Fibroblast of lung (primary cell): Measurements from ENCODE around the gene MIEF1.

Source experiments
- EZH2 ChIP-seq: IDR thresholded peaks from 2 replicates; pipeline ENCODE4 v1.5.1; 2012; ENCODE audit warnings: low read length, control low read depth, mild to moderate bottlenecking; ENCODE audit errors: missing control alignments
- TF ChIP-seq, protein P1 (sequence below), 2 donors: IDR thresholded peaks in 1 of 2; conservative IDR thresholded peaks in 1 of 2; 1 replicate in 1 of 2; 2 replicates in 1 of 2; pipeline ENCODE4 v1.5.1; 2011 to 2012; ENCODE audit warnings: low read length in 2 of 2, control low read depth in 1 of 2, inconsistent platforms in 1 of 2, low read depth in 1 of 2, mild to moderate bottlenecking in 1 of 2

DNA sequence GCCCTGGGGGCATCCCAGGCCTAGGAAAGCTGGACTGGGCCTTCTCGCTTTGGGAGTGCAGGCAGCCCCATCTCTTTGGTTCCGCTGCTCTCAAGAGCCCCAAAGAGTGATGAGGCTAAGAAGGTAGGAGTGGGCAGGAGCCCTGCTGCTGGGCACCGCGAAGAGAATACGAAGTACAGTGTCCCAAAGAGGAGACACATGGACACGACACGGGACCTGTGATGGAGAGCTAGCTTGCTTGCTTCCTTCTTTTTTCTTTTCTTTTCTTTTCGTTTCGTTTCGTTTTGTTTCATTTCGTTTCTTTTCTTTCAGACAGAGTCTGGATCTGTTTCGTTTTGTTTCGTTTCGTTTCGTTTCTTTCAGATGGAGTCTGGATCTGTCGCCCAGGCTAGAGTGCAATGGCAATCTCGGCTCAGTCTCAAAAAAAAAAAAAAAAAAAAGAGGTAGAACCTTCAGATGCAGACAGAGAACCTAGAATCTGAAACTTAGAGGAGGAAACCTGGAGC is 34.6 kb upstream of the MIEF1 start:
- TF ChIP-seq, protein P1, sequence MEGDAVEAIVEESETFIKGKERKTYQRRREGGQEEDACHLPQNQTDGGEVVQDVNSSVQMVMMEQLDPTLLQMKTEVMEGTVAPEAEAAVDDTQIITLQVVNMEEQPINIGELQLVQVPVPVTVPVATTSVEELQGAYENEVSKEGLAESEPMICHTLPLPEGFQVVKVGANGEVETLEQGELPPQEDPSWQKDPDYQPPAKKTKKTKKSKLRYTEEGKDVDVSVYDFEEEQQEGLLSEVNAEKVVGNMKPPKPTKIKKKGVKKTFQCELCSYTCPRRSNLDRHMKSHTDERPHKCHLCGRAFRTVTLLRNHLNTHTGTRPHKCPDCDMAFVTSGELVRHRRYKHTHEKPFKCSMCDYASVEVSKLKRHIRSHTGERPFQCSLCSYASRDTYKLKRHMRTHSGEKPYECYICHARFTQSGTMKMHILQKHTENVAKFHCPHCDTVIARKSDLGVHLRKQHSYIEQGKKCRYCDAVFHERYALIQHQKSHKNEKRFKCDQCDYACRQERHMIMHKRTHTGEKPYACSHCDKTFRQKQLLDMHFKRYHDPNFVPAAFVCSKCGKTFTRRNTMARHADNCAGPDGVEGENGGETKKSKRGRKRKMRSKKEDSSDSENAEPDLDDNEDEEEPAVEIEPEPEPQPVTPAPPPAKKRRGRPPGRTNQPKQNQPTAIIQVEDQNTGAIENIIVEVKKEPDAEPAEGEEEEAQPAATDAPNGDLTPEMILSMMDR (conservative IDR thresholded peaks at IDR 0.05 in 1 of 2, IDR thresholded peaks at IDR 0.05 in 1 of 2; ENCODE audit: low read depth in 1 of 2, low read length in 2 of 2) = no peak
- no peak for TF ChIP-seq EZH2
